DMS114 treated with DMSO at 0.1 percent for 48 hours (cell line): ENCODE results near the gene SLC38A10.

ENCODE experiments used
- DNase-seq: peaks from one replicate; lab custom pipeline; 2025; ENCODE audit not compliant: unreplicated experiment; lab: John Stamatoyannopoulos, UW

The SLC38A10 gene

DNA sequence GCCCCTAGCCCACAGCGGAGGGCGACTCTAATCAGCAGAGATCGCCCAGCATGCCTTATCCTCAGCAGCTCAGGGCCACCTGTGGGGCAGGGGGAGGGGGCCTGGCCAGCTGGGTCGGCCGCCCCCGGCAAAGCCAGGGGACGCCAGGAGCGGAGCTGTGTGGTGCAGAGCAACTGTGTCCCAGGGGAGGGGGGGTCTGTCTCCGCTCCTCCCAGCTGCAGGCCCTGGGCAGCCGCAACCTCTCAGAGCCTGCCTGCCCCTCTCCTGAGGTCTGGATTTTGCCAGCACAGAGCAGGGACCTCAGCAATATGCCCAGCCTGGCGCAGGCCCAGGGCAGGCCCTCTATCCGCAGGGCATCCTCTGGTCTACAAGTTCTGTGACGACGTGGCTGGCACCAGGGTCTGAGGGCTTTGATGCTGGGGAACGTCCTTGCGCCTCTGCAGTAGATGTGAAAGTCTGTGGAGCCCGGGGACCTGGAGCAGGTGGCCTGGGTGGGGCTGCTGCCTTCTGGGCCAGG, 36.5 kb upstream of the SLC38A10 start:
- DNase-seq = no peak

DNA sequence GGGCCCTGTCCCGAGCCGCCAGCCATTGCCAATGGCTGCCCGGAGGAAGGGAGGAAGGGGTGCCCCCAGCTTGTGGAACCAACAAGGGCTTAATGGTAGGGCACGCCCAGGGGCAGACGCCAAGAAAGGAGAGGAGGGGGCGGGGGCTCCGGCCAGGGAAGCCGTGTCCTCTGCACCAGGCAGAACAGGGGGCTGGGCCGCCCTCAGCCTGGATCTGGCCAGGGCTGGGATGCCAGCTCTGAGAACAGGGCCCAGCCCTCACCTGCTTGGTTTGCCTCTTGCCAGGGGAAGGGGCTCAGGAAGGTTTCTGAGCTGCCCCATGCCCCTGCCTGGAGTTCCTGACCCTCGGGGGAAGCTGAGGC, 35.8 kb upstream of the SLC38A10 start:
- no peak for DNase-seq

GRCh38 chr17:81329927-81330883, 35.1 kb upstream of the SLC38A10 start:
- no peak for DNase-seq

DNA sequence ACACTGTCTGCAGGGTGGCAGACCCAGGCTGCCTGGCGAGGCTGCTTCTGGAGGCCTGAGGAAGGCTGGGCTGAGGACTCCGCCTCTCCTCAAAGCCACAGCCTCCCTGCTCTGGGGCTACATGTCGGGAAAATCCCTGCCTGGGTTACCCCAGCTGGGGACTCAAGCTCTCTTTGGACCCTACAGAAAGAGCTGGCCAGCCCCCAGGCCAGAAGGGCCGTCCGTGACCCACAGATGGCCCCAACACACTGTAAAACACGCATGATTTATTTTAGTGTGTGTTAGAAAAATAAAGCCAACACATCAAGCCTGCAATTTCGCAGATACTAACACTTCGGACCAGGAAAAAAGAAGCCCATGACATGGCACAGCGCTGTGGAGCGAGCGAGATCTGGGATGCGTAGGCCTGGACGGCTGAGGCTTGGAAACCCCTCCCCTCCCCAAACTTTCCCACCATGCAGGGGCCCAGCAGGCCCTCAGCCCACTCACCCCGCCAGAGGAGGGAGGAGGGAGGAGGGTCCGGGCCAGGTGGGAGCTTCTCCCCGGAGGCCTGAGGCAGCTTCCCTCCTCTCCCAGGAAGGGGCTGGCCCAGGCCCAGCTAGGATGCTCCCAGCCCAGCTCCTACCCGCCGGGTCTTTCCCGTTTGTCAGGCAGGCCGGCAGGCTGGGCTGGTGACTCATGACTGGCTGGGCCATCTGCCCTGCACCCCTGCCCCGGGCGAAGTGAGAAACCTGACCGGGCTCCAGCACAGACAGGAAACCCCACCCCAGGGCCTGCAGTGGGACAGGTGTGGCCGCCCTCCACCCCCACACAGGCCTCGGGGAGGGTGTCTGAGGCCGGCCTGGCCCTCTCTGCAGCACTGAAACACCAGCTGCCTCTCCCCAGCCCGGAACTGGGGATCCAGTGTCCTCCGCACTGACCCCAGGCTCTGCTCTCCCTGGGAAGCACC, 34.1 kb upstream of the SLC38A10 start:
- no peak for DNase-seq

- DNase-seq = no peak
Measured at GRCh38 chr17:81328489-81328888, 33.4 kb upstream of the SLC38A10 start.

- DNase-seq = no peak
Measured at GRCh38 chr17:81325714-81326358, 30.7 kb upstream of the SLC38A10 start.

DNA sequence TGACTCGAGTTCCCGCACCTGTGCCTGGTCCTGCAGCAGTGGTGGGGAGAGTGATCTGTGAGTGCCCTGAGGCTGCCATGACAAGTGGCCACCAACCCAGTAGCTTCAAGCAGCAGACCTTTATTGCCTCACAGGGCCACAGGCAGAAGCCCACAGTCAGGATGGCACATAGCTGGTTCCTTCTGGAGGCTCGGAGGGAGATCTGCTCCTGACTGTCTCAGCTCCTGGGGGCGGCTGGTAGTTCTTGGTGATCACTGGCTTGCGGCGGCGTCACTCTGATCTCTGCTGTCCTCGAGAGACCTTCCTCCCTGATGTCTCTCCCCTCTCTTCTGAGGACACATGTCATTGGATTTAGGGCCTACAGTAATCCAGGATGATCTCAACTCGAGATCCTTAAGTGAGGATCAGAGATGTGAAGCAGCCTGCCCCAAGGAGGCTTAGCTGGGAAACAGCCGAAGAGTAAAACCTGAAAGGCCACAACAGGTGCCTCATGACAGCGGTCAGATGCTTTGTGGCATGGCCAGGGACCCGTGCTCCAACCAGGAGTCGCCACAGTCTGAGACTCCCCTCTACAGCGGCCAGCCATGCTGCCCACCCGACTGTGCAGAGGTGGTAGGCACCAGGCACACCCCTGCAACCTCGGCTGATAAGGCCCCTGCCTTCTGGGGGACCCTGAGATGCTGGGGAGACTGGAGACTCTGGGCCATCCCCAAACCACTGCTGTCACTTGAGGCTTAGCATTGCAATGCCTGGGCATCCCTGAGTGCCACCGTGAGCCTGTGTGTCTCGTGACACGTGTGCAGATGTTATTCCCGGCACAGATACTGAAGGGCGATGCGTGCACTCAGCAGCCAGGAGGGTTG, 30.0 kb upstream of the SLC38A10 start:
- no peak for DNase-seq

GRCh38 chr17:81324177-81324850, 29.2 kb upstream of the SLC38A10 start:
- no peak for DNase-seq

- DNase-seq = no peak
Measured at GRCh38 chr17:81323411-81323868, 28.3 kb upstream of the SLC38A10 start.

DNA sequence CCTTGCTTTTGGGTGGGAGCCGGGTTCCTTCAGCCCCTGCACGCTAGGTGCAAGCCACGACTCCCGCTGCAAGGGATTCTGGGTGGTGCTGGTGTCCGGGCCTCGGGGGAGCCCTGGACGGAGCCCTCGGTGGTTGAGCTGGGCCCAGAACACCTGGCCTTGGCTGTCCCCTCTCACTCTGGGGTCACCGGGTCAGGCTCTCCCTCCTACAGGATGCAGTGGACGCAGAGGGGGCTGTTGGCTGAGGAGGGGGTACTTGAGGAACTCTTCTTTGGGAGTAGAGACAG, 27.9 kb upstream of the SLC38A10 start:
- no peak for DNase-seq

DNA sequence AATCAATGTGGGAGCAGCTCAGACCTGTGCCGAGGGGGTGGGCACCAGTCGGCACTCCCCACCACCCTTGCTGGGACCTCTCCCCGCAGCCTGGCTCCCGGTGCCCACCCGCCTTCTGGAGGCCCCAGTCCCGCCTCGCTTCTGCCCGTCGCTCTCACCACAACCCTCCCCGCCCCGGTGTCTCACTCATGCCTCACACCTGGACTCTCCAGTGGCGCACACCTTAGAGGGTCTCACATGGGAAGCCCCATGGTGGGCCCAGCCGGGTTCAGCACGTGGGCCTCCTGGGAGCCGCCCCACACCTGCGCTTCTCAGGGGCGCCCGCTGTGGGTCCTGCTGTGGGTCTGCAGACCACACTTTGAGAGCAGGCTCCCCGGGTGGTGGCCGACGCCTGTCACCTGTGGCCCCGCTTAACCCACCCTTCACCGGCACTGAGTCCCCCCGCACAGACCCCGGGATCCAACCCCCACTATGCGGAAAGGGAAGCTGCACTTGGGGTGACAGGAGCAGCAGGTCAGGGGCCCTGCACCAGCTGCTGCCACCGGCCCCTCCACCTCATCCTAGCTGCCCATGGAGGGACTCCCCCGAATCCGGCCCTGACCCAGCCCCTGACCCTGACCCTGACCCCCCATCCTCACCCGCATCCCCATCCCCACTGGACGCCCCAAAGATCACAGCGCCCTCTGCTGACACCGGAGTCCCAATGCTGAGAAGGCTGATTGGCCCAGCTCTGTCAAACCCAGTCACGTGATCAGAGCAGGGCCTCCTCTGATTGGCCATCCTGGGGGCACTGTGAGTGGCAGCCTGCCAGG, 27.4 kb upstream of the SLC38A10 start:
- DNase-seq = no peak

- DNase-seq = no peak
Measured at GRCh38 chr17:81317961-81318605, 23.0 kb upstream of the SLC38A10 start.

DNA sequence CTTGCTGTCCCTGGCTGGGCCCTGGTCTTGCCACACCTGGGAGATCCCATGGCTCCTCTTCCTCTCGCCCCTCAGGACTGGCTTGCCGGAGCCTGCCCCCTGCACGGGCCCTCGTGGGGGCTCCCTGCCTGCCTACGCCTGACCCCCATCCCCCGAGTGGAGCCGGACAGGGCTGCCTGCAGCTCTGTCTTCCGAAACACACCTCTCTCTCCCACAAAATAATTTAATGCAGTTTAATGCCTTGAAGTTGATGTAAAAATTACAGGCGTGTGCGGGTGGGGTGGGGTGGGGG, 22.4 kb upstream of the SLC38A10 start:
- no peak for DNase-seq

- DNase-seq = no peak
Measured at GRCh38 chr17:81315885-81316391, 20.8 kb upstream of the SLC38A10 start.

DNA sequence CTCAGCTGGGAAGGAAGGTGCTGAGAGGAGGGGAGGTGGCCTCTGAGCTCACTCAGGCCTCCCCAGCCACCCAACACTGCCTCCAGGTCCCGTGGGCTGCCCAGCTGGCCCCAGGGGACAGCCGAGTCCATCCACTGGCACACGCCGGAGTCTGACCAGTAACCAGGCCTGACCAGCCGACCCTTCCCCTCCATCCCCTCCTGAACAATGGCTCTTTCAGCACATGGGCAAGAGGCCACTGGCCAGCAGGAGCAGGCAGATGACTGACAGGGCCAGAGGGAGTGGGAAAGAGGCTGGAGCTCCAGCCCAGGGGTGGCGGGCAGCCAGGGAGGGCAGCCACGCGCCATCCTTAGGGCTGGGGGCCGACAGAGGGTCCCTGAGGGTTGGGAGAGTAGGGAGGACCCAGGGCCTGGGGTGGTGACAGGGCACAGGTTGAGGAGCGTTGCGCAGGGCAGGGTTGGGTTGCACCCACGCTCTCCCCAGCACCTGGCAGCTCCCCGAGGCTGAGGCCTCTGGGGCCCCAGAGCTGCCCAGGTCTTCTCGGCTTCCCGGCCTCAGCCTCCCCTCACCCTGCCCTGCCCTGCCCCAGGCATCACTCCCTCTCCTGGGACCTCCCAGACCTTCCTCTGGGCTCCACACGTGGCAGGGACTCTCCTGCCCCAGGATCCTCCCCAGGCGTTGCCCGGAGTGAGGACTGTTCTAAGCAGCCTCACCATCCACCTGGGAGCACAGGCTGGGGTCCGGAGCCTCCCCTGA, 20.2 kb upstream of the SLC38A10 start:
- no peak for DNase-seq

DNA sequence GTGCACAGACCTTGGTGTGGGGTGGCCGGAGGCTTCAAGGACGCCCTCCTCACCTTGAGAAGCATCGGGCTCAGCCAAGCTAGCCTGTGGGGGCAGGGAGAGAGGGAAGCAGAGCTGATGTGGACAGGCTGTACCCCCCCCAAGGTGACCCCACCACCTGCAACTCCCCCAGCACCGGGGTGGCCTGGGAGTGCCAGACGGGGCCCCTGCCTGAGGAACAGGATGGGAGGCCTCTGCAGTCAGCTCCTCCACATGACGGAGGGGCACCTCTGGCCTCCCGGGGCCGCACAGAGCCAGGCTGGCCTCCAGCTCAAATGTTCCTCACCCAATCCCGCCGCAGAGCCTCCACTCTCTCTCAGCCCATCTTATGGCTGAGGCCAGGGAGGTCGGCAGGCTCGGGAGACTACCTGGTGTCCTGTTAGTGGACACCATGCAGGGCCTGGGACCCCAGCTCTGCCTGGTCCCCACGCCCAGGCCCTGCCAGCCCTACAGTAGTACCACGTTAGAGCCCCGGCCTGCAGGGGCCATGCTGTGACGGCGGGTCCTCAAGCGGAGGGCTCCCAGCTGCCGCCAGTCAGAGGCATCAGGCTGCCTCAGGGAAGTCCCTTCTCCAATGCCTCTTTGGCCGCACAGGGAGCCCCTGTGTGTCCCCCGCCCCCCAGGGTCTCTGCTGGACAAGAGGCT, 19.4 kb upstream of the SLC38A10 start:
- DNase-seq = no peak

- no peak for DNase-seq
Measured at GRCh38 chr17:81313776-81314397, 18.8 kb upstream of the SLC38A10 start.
